ENCODE measurements around the gene DCUN1D3. TPM values are rescaled to one million over a fixed set of nuclear protein-coding genes. Genes with fewer than 3 reads are reported as not detected.
A peak's percentile ranks its signal among the peaks of the same experiment; 100 is the strongest.
"Not testable (repeated sequence)": the region's sequence is repeated elsewhere in the genome, so short reads cannot be mapped to it uniquely, and the experiment has no call there.

DCUN1D3 gene
- polyA plus RNA-seq, 6 donors from 2014 or later = 0.38 to 1.1 (median 0.52) TPM; not detected in 1

- no peaks in the 10 kb centered on the region for H3K36me3 Mint-ChIP-seq
- peaks cover 7 to 13% (median 10%) of the 10 kb centered on the region in 3 donors for H3K4me1 Mint-ChIP-seq
- peaks cover 0 to 5% (median 0%) of the 10 kb centered on the region in 3 donors for H3K27me3 Mint-ChIP-seq
- no peak overlapping the region for H3K27ac Mint-ChIP-seq
- DNase-seq (no peak), ATAC-seq (ENCODE audit: low read depth in 2 of 2) (no peak)
- no peak overlapping the region for H3K4me3 Mint-ChIP-seq
- H3K9me3 Mint-ChIP-seq = no peaks in the 10 kb centered on the region
Measured at GRCh38 chr16:20811889-20812439, 88.2 kb downstream of the DCUN1D3 start.

GRCh38 chr16:20807862-20808261 lies 92.3 kb downstream of the DCUN1D3 start:
- Mint-ChIP-seq H3K4me1 (peaks cover 17 to 32% (median 19%) of the 10 kb centered on the region in 3 donors), H3K27ac (peak overlapping the region in 1 of 6 donors; percentile 74), H3K36me3 (no peaks in the 10 kb centered on the region), H3K27me3 (peaks cover 0 to 5% (median 0%) of the 10 kb centered on the region in 3 donors), H3K9me3 (no peaks in the 10 kb centered on the region), H3K4me3 (peak overlapping the region; percentile 16 to 99 (median 81))
- ATAC-seq (ENCODE audit: low read depth in 2 of 2) (no peak), DNase-seq (no peak)

DNA sequence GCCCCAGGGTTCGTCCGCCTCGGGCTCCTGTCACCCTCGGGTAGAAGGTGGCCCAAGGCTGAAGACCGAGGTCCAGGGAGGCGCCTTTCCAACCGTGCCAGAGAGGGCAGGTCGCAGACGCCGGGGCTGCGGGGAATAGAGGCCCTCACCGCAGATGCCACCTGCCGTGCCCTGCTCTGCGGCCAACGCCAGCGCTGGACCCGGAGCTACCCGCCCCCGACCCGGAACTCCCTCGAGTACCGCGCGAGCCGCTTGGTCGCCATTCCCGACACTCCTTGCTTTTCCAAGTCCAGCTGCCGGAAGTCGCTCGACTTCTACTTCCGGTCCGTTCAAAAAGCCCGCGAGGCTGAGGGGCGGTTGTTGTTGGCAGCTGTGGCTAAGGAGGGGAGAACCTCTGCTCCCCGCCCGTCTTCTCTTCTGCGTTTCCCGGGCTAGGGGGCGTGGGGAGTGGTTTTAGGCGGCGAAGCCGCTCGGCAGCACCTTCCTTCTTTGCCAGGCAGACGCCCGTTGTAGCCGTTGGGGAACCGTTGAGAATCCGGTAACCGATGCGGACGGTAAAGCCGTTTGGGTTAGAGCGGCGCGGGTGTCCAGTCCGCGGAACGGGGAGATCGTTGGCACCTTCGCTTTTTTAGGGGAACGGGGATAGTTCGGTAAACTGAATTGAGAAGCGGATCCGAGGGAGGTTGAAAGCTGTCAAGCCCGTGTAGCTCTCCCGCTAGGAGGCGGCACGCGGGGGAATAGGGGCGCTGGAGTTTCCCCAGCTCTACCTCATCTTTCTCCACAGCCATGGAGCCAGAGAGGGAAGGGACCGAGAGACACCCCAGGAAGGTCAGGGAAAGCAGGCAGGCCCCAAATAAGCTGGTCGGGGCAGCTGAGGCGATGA lies 93.7 kb downstream of the DCUN1D3 start, which contains the start of the genes ERI2 and REXO5:
Gene ERI2, minus strand, starts transcription at position 305 of the 883 bp plus-strand sequence. Its CDS starts 42 bp downstream, at position 263.
Gene REXO5, plus strand, starts transcription at position 360 of the 883 bp plus-strand sequence. Its CDS starts 427 bp downstream, at position 787.
- H3K27ac Mint-ChIP-seq = peak within 1 kb of the TSS; percentile 67 to 93 (median 80)
- peak; percentile 89 to 90 for ATAC-seq (ENCODE audit: low read depth in 2 of 2)
- H3K27me3 Mint-ChIP-seq = peaks cover 0 to 5% (median 0%) of the 10 kb centered on the region in 3 donors
- H3K36me3 Mint-ChIP-seq = no peaks in the 10 kb centered on the region
- peak within 1 kb of the TSS; percentile 94 to 100 (median 97) for H3K4me3 Mint-ChIP-seq
- peaks cover 17 to 32% (median 19%) of the 10 kb centered on the region in 3 donors for H3K4me1 Mint-ChIP-seq
- H3K9me3 Mint-ChIP-seq = no peaks in the 10 kb centered on the region
- DNase-seq = peak; percentile 66

- H3K27me3 Mint-ChIP-seq = not testable (repeated sequence)
- Mint-ChIP-seq H3K4me3 (peak overlapping the region; percentile 94 to 100 (median 97)), H3K27ac (peak overlapping the region in 5 of 6 donors; percentile 25 to 86 (median 47))
Measured at GRCh38 chr16:20805684-20806167, 94.4 kb downstream of the DCUN1D3 start.

More at GRCh38 chr16:20805684-20806167, 94.4 kb downstream of the DCUN1D3 start:
- not testable (repeated sequence) for ATAC-seq (ENCODE audit: low read depth in 2 of 2); DNase-seq; H3K9me3 Mint-ChIP-seq; H3K36me3 Mint-ChIP-seq
- H3K4me1 Mint-ChIP-seq = peaks cover 15 to 32% (median 19%) of the 10 kb centered on the region in 3 donors

Other genes with a start within 250 kb of the DCUN1D3 start
- 1 to 10 TPM in 2 of 6 donors, under 1 TPM in 3, not detected in 1; 0.25 to 1.1 (median 0.85) TPM for gene ACSM1, start 202.7 kb downstream of the DCUN1D3 start, polyA plus RNA-seq (ENCODE audit: low read depth in 6 of 6)
- 10 to 100 TPM; 35.1 to 75.3 (median 62.8) TPM for gene THUMPD1, start 158.5 kb downstream of the DCUN1D3 start, polyA plus RNA-seq (ENCODE audit: low read depth in 6 of 6)
- gene ACSM3, start 136.3 kb downstream of the DCUN1D3 start, polyA plus RNA-seq (ENCODE audit: low read depth in 6 of 6) = 10 to 100 TPM in 1 of 6 donors, 1 to 10 TPM in 5; 2.8 to 13.3 (median 6.4) TPM
- gene ERI2, start 93.9 kb downstream of the DCUN1D3 start, polyA plus RNA-seq (ENCODE audit: low read depth in 6 of 6) = 1 to 10 TPM; 1.3 to 4.1 (median 2.0) TPM
- not detected for gene REXO5, start 93.8 kb downstream of the DCUN1D3 start, polyA plus RNA-seq (ENCODE audit: low read depth in 6 of 6)
- gene LYRM1, start 413 bp upstream of the DCUN1D3 start, polyA plus RNA-seq (ENCODE audit: low read depth in 6 of 6) = 10 to 100 TPM; 44.8 to 82.9 (median 52.9) TPM

Data from naive B cell (primary cell).